Erythroblast (primary cell): ENCODE results near the gene CD248.

Source experiments
- GATA1 ChIP-seq: IDR thresholded peaks from 2 replicates; pipeline ENCODE4 v1.6.1; 2011; ENCODE audit warnings: low read depth, mild to moderate bottlenecking, control low read depth, low read length, moderate library complexity
- POLR2A ChIP-seq: IDR thresholded peaks from 2 replicates; pipeline ENCODE4 v1.6.1; 2011; ENCODE audit warnings: mild to moderate bottlenecking, low read length

DNA sequence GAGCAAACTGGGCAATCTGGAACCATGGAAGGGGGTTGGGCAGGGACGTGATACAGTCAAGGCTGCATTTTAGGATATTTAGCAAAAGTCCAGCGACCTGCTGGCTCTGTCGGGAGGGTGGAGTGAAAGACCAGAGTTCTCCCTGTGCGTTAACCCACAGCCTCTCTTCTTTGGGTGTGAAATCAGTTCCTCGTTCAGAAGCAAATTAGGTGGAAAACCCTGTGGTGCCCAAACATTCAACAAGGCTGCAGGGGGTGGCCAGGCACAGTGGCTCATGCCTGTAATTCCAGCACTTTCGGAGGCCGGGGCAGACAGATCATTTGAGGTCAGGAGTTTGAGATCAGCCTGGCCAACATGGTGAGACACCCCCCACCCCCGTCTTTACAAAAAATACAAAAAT is 19.2 kb downstream of the CD248 start:
- no peak for TF ChIP-seq POLR2A
- TF ChIP-seq GATA1 = no peak
